Ramos (cell line): ENCODE data around the gene WDFY2.
"Not testable (repeated sequence)": the region's sequence is repeated elsewhere in the genome, so short reads cannot be mapped to it uniquely, and the experiment has no call there.

Experiments
- in situ Hi-C: fragments of 300-500 bp; cut with MboI; formaldehyde crosslinking; loops from one replicate; pipeline ENCODE4 v1.14.3; 2022; ENCODE audit warnings: low sequenced_read_pairs; ENCODE audit not compliant: unreplicated experiment

WDFY2 gene

DNA sequence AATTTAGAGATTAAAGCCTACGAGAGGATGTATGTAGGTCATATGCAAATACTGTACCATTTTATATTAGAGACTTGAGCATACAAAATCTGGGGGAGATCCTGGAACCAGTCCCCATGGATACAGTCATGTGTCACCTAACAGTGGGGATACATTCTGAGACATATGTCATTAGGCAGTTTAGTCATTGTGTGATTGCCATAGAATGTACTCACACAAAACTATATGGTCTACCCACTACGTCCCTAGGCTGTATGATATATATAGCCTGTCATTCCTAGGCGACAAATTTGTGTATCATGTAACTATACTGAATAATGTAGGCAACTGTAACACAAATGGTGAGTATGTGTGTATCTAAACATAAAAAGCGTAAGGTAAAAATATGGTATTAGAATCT lies 62.8 kb downstream of the WDFY2 start:
- in situ Hi-C loops = no loop called here

DNA sequence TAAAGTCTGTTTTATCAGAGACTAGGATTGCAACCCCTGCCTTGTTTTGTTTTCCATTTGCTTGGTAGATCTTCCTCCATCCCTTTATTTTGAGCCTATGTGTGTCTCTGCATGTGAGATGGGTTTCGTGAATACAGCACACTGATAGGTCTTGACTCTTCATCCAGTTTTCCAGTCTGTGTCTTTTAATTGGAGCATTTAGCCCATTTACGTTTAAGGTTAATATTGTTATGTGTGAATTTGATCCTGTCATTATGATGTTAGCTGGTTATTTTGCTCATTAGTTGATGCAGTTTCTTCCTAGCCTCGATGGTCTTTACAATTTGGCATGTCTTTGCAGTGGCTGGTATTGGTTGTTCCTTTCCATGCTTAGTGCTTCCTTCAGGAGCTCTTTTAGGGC lies 67.9 kb downstream of the WDFY2 start:
- in situ Hi-C loops = not testable (repeated sequence)

DNA sequence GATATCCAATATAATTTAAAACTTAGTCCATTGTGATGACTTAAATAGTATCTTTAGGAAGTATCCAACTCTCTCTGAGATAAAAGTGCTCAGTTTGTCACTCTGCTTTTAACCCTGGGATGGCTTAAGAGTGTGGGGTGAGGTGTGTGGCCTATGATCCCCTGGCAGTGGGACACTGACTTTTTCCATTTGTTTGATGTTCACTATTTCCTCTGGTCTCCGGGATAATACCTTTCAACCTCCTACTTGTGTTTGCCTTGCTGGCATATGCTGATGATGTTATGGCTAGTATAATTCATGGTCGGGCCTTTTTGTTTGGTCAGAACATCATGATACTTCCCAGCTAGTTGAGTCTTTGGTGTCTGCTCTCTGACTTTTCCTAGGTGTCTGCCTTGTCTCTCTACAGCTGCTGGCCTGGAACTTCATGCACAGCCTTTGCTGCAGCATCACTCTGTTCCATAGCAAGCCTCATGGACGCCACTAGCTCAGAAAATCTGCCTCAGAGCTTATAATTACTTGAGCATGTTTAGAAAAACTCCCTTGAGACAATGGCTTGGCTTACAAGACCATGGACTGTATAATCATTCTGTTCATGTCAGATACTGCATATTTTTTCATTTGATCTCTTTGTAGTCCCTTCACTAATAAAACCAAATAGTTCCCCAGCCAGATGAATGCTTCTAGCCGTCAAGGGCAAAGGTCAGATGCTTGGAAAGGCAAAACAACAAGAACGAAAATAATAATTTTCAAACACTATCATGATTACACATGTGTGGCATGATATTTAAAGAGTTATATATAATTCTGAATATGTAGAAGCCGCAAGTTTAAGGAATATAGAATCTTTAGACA lies 75.2 kb downstream of the WDFY2 start:
- in situ Hi-C loops = no loop called here

DNA sequence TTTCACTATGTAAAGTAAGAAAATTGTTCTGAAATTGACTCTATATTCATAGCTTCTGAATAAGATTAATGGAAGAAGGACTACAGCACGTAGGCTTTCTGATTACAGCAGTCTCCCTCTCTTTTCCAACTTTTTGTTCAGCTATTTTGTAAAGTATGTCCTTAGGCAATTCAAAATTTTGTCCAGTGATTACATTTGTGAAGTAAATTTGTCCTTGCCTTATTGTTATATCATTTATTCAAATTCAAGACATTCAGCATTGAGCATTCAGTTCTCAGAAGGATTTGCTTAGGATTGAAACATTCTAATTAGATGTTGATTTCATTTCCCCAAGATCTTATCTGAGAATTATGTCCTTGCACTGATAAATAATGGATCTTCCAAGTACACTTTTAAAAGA lies 76.6 kb downstream of the WDFY2 start:
- in situ Hi-C loops = no loop called here

DNA sequence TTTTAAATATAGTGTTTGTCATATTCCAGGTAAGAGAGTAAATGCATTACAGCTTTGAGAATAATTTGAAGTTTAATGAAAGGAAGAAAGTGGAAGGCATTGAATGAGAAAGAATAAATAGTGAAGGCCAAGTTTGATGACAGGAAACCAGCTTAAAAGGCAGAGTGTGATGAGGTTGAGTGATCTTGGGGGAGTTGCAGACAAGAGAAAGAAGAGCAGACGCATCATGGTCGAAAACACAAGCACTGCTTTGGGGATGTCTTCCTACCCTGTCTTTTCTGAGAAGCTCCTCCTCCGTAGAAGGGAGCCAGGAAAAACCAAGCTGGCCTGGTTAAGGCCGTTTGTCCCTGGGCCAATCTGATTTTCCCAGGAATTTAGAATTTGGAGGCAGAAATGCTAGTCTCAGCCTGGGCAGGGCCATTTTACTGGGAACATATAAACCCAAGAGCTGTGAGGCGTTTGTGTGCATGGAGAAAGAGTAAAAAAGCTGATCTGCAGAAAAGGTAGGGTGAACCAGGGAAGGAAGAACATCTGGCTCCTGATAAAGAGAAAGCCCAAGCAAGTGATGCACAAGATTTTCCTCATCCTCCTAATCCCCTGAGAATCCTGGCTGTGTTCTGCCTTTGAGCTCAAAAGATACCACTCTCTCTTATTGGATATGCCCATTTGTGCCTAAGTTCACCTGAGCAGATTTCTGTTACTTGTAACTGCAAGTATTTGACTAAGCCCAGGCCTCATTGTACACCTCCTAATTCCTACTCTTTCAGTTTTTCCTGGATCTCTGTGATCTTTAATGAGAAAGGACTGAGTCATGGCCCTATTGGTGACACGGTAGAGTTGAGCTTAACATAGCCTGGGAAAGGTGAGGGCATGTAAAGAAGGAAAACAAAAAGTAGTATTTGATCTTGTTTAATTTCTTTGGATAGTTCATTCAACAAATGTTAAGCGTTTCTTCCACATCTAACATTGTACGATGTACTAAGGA lies 80.0 kb downstream of the WDFY2 start:
- in situ Hi-C loops = no loop called here

DNA sequence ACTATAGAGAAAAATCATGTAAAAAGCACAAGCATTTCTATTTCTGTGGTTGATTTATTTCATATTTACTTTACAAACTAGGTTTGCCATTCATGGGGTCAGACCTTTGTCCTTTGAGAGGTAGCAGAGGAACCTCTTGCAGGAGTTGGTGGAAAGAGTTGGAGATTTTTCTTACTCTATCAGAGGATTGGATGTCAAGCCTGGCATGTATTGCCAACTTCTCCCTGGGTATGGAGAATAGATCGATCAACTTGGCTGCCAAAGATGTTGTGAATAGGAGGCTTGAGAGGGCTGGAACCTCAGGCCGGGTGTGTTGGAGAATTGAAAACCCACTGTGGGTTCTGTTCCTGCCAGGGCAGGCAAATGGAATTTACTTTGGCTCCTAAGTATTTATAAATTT lies 81.2 kb downstream of the WDFY2 start:
- in situ Hi-C loops = no loop called here

DNA sequence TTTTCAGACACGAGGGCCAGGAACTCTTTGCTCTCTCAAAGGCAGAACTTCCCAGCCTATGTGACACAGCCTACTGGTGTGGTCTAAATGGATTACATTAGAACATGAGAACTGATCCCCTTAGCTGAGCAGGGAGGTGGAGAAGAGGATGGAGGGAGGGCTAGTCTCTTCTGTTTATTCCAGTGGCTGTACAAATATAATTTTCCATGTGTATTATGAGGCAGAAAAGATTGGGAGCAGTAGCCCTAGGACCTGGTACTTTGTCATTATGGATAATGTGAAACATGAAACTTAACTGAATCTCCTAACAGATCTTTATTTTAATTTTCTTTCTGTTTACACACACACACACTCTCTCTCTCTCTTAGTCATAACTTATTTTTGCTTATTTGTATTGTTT lies 82.1 kb downstream of the WDFY2 start:
- in situ Hi-C loops = no loop called here

DNA sequence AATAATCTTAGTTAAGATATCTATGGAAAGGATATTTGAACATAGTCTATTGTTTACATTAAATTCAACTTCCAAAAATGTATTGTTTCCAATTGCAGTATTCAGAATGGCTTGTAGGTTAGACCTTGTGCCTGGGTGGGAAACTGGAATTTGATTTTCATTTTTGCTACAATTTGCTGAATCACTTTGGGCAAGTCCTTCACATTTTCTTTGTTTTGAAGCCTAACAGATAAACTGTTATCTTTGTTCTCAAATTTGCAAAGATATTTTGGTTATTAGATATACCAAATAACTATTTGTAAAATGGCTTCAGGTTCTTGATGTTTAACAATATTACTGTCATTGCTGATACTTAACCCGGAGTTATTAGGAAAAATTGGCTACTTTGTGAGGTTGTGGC lies 82.6 kb downstream of the WDFY2 start:
- in situ Hi-C loops = no loop called here

DNA sequence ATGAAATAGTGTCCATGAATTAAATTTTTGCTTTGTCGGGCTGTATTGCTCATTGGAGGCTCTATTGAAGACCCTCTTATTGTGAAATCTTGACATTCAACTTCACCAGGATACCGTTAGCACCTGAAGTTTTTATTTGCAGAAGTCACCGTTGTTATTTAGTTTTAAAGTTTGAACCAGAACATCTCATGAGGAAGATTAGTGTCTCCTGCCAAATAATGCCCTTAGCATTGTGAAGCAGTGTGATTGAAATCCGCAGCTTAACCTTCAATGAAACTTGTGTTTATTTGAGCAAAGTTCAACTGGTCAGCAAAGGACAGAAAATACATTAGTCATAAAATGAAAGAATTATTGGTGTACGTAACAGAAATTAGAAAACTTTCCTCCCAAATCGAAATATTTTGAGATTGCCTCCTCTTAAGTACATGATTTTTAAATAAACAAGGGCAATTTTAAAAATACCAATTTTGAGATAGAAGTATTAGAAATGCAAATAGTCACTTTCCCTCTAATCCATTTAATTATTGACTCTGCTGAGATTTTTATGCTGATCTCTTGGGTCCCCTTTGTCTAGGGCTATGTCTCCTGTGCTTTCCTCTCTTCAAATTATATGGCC lies 84.4 kb downstream of the WDFY2 start:
- in situ Hi-C loops = no loop called here

DNA sequence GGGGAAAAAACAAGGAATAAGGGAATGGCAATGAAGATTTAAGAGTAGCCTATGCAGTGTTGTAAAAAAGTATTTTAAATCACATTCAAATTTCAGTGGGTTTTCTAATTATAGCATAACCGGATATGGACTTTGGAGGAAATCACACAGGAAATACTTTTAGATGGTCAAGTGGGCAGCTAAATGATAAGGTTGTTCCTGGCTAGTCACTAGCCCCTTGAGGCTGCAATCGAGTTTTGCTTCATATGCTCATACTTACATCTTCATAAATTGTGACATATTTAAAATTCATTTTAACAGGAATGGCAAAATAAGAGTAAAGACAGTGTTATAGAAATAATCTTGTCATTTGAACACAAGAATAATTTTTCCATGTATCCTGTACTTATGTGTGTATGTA lies 88.9 kb downstream of the WDFY2 start:
- in situ Hi-C loops = no loop called here

DNA sequence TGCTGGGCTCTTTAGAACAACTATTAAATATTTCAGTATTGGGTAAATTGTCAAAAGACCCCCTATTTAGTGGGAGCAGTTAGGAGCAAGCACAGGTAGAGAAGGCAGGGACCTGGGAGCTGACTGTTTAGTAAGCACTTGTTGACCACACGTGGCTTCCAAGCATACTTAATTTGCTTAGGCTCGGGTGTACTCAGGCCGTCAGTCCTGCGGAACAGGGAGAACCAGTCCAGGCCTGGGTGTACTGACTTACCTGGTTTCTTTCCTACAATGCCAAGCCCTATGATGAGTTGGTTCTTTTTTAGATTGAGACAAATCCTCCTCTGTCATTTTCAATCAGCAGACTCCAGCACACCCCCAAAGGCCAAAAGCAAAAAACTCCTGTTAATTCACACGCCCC lies 90.0 kb downstream of the WDFY2 start:
- in situ Hi-C loops = no loop called here

DNA sequence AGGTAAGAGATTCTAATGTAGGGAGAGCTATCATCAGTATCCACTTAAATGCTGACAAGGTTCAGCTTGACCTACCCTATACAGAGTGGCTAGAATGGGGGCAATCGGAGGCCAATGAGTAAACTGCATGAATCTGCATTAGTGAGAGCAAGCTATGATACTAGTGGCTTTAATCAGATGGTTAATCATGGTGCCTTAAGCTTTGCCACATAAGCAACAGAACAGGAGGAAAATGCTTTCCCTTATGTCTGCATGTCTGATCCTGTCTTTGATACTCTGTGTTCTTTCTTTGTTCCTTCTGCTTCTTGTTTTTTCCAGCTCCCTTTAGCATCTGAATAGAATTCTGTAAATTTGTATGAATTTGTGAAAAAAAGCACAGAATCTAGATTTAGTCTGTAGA lies 91.1 kb downstream of the WDFY2 start:
- in situ Hi-C loops = loop anchor here (25.0 kb wide), 1 partner anchor 112 kb away; no protein-coding TSS in a partner anchor

DNA sequence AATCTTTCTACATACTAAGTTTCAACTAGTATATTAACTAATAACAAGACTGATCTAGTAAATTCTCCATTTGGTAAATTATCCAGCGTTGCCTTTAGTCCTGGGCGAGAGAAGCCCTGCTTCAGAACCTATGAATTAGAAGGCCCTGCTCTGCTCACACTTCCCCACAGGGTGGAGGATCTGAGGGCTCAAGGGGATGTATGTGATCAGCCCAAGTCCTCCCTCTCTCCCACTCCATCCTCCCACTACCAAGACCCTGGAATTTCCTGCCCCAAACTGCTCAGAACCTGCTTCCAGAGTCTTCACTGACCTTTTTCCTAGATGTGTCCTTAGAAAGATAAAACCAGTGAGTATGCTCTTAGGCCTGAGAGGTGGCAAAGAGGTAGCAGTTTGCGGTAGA lies 91.6 kb downstream of the WDFY2 start:
- in situ Hi-C loops = loop anchor here (25.0 kb wide), 1 partner anchor 111 kb away; no protein-coding TSS in a partner anchor

DNA sequence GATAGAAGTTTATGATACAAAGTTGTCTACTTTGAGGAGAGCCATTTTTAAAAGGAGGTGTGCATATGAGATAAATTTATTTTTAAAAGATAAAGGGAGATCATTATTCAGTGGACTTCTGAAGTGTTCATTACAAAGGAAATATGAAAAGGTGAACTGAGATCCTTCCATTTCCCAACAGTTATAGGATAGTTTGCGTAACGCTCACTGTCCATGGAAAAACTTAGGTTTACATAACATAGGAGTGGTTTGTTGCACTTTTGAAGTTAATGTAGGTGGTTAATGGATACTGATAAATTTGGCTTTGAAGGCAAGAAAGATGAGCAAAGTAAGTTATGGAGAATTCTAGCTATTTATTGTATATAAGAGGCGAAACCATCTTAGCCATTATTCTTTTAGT lies 92.5 kb downstream of the WDFY2 start:
- in situ Hi-C loops = loop anchor here (25.0 kb wide), 1 partner anchor 111 kb away; no protein-coding TSS in a partner anchor

DNA sequence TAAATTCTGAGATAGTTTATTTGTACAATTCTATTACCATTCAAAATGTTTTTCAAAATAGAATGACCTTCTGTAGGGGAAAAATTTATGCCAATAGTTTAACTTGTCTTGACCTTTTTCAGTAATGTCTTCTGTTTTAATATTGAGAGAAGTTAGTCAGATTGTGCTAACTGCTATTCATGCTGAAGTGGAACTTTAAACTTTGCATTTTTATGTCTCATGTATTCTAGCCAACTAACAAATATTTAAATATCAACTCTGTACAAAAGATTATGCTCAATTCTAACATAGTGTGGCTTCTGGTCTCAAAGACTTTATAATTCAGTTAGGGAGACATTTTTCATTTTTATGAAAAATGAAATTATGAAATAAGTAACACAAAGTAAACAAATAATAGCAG lies 94.2 kb downstream of the WDFY2 start:
- in situ Hi-C loops = loop anchor here (25.0 kb wide), 1 partner anchor 109 kb away; no protein-coding TSS in a partner anchor

DNA sequence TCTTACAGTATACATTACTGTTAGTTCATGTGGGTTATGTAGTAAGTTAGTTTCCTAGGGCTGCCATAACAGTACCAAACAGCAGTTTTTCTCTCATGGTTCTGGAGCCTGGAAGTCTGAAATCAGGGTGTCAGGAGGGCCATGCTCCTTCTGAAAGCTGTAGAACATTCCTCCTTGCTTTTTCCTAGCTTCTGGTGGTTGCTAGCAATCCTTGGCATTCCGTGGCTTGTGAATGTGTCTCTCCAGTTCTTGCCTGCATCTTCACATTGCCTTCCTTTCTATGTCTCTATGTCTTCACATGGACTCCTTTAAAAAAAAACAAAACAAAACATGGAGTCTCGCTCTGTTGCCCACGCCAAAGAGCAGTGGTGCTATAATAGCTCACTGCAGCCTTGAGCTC lies 95.4 kb downstream of the WDFY2 start:
- in situ Hi-C loops = loop anchor here (25.0 kb wide), 1 partner anchor 108 kb away; no protein-coding TSS in a partner anchor

DNA sequence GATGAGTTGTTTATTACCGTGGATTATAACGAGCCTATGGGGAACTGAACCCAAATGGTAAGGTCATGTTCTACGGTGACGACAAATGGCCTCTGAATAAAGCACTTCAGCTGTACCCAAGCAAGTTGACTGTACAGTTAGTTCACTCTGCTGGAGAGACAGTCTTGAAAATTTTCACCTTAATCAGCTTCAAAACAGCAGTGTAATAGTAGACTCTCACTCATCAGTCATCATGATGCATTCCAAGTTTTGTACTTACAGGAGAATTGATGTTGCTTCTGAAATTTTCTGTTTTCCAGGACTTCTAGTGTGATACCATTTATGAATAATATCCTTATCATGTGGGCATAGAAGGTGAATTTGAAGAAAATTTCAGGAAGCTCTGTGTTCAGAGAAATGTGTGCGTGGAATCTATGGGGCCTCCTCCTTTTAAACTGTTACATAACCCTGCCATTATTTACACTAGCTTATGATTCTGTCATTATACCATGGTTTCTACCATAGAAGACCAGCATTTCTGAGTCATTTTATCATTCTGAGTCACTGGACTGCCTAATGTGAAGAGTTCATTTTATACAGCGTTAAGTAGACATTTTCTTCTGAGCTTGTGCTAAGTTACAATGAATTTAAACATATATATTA lies 96.9 kb downstream of the WDFY2 start:
- in situ Hi-C loops = loop anchor here (25.0 kb wide), 1 partner anchor 106 kb away; no protein-coding TSS in a partner anchor

DNA sequence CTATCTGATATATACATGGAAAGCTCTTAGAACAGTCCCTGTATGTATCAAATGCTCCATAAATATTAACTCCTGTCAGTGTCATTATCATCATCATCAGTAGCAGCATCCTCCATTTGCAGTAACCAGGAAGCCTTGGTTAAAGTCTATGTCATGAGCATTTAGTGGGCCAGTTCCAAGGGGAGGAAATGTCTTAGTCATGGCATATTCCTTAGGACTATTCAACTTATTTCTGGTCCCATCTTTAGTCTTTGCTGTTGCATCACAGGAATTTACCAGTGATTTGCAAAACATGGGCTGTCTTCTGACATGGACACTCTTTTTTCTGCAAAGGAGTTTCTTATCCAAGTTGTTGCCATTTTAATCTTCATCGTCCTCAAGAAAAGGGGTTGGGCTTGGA lies 98.4 kb downstream of the WDFY2 start:
- in situ Hi-C loops = loop anchor here (25.0 kb wide), 1 partner anchor 105 kb away; no protein-coding TSS in a partner anchor

DNA sequence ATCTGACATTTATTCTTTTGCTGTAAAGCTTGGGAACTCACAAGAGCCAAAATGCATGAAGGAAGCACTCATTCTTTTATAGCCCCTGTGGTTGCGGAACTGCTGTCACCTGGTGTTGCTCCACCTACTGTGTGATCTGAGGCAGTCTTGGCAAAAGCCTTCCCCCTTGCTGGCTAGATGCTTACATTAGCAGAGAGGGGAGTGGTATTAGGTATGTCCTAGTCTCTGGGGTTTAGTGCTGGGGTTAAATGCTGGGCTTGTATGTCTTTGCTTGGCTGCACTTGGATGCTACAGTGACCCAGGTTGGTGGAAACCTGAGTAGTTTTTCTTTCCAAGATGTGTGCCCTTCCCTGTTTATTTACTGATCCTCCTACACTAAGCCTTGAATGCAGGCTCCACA lies 99.3 kb downstream of the WDFY2 start:
- in situ Hi-C loops = loop anchor here (25.0 kb wide), 1 partner anchor 104 kb away; no protein-coding TSS in a partner anchor

DNA sequence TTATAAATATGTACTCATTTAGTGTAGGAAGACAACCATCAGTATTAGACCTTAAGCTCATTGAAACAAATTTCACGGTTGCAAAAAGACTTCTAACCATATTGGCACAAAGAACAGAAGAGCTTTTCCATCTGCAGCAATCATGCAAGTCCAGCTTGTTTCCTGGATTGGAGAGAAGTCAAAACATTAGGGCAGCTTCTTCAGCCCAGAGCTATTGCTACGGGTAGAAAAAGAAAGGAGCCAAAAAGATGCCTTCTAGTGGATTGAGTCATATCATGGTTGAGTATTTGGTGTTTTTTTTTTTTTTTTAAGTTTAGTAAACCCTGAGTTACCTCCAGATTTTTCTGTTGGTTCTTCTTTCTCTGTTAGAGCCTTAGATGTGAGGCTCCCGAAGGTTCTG lies 99.8 kb downstream of the WDFY2 start:
- in situ Hi-C loops = loop anchor here (25.0 kb wide), 1 partner anchor 103 kb away; no protein-coding TSS in a partner anchor
